GM12872 (cell line): Measurements from ENCODE around the gene MACROH2A2.

Experiments
- TF ChIP-seq, protein P1 (sequence below): IDR thresholded peaks from 3 replicates; pipeline ENCODE4 v1.5.1; 2011; ENCODE audit warnings: low read depth, mild to moderate bottlenecking, low read length, moderate library complexity; ENCODE audit not compliant: insufficient read depth

The MACROH2A2 gene

GRCh38 chr10:70057306-70057705, 4.7 kb downstream of the MACROH2A2 start:
- TF ChIP-seq, protein P1, sequence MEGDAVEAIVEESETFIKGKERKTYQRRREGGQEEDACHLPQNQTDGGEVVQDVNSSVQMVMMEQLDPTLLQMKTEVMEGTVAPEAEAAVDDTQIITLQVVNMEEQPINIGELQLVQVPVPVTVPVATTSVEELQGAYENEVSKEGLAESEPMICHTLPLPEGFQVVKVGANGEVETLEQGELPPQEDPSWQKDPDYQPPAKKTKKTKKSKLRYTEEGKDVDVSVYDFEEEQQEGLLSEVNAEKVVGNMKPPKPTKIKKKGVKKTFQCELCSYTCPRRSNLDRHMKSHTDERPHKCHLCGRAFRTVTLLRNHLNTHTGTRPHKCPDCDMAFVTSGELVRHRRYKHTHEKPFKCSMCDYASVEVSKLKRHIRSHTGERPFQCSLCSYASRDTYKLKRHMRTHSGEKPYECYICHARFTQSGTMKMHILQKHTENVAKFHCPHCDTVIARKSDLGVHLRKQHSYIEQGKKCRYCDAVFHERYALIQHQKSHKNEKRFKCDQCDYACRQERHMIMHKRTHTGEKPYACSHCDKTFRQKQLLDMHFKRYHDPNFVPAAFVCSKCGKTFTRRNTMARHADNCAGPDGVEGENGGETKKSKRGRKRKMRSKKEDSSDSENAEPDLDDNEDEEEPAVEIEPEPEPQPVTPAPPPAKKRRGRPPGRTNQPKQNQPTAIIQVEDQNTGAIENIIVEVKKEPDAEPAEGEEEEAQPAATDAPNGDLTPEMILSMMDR, result no peak

GRCh38 chr10:70060389-70060788, 7.7 kb downstream of the MACROH2A2 start:
- TF ChIP-seq, protein P1, result no peak

DNA sequence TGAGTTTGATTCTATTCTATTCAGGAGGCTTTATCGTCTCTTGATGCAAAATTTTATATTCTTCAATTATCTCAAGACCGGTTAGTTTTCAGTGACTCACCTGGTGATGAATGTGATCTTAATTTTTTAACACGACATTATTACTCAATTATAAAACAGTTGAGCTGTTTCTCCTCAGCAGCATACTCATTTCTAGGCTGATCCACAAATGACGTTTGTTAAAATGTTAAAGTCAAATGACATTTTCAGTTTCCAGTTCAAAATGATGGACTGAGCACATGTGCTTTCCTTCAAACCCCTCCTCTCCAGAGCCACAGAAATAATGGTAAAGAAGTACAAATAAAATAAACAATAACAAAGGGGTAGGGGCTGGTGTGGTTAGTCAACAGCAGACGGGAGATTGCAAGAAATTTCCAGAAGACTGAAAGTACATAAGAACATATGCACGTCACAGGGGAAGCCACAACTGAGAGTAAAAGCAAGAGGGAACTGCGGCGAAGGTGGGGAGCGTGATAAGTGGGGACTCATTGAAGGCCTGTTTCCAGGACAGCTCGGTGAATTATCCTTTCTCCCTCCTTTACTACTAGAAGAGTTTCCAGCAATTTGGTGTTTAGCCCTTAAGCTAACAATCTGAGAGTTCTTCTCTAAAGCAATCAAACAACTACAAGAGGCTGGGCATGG, 10.9 kb downstream of the MACROH2A2 start:
- TF ChIP-seq, protein P1, result no peak

- TF ChIP-seq, protein P1, result no peak
Measured at GRCh38 chr10:70064486-70064885, 11.8 kb downstream of the MACROH2A2 start.

DNA sequence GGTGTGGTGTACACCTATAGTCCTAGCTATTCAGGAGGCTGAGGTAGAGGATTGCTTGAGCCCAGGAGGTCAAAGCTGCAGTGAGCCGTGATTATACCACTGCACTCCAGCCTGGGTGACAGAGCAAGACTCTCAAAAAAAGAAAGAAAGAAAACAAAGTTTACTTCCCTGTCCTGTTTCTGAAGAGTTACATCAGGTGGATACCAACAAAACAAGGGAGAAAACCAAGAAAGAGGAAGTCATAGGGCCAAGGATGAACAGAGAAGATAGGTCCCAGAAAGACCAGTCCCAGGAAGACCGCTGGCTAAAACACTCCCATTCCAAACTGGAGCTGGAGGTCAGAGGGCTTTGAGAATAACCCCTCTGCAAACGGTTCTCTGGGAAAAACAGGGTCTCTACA, 13.5 kb downstream of the MACROH2A2 start:
- TF ChIP-seq, protein P1, result no peak

- TF ChIP-seq, protein P1, result no peak
Measured at GRCh38 chr10:70067586-70067985, 14.9 kb downstream of the MACROH2A2 start.

DNA sequence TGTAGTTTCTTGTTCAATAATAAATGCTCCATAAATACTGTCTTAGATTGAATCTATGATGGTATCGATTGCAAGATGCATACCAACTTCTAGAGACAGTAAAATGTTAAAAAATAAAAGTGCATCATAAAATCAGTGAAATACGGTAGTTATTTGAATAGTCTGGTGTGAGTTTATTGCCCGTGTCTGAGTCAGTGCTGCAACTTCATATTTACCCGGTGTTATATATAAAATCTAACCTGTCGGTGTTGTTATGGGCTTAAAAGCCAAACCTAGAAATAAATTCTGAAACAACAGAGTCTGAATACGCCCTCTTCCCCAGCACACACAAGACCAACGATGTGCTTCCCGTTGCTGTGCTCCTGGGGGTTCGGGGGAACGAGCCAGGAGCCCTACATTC, 16.3 kb downstream of the MACROH2A2 start:
- TF ChIP-seq, protein P1, result no peak

- TF ChIP-seq, protein P1, result no peak
Measured at GRCh38 chr10:70069346-70069745, 16.7 kb downstream of the MACROH2A2 start.
